GM21737 (cell line): ENCODE results near the gene HIVEP3.

Experiments
- ATAC-seq: cut with Tn5 transposase; IDR thresholded peaks from one replicate; pipeline ENCODE4 v1.9.1; 2021; ENCODE audit warnings: mild to moderate bottlenecking, moderate library complexity; ENCODE audit not compliant: unreplicated experiment

Gene HIVEP3

GRCh38 chr1:41495210-41495948 is 423.3 kb downstream of the HIVEP3 start:
- ATAC-seq: no peak

- no peak for ATAC-seq
Observed at GRCh38 chr1:41494351-41495209, 424.1 kb downstream of the HIVEP3 start.

- no peak for ATAC-seq
Observed at GRCh38 chr1:41493626-41494350, 424.9 kb downstream of the HIVEP3 start.

GRCh38 chr1:41493117-41493536 is 425.6 kb downstream of the HIVEP3 start:
- no peak for ATAC-seq

- no peak for ATAC-seq
Observed at GRCh38 chr1:41492341-41492848, 426.3 kb downstream of the HIVEP3 start.

- no peak for ATAC-seq
Observed at GRCh38 chr1:41490911-41491310, 427.8 kb downstream of the HIVEP3 start.

GRCh38 chr1:41489561-41489960 is 429.2 kb downstream of the HIVEP3 start:
- ATAC-seq: no peak

- ATAC-seq: no peak
Observed at GRCh38 chr1:41488040-41488951, 430.4 kb downstream of the HIVEP3 start.

GRCh38 chr1:41487126-41488039 is 431.3 kb downstream of the HIVEP3 start:
- ATAC-seq: no peak

GRCh38 chr1:41486371-41487125 is 432.2 kb downstream of the HIVEP3 start:
- no peak for ATAC-seq

- no peak for ATAC-seq
Observed at GRCh38 chr1:41486053-41486370, 432.7 kb downstream of the HIVEP3 start.

GRCh38 chr1:41485605-41486004 is 433.1 kb downstream of the HIVEP3 start:
- ATAC-seq: no peak

- ATAC-seq: no peak
Observed at GRCh38 chr1:41484402-41485241, 434.1 kb downstream of the HIVEP3 start, which contains the start of gene EDN2. EDN2 (minus strand) TSS chr1:41484683; CDS start chr1:41484601, 82 bp downstream.

- ATAC-seq: no peak
Observed at GRCh38 chr1:41483960-41484401, 434.7 kb downstream of the HIVEP3 start.

- ATAC-seq: no peak
Observed at GRCh38 chr1:41483001-41483850, 435.5 kb downstream of the HIVEP3 start.

GRCh38 chr1:41482001-41482765 is 436.5 kb downstream of the HIVEP3 start:
- no peak for ATAC-seq
